Ectodermal cell (in vitro differentiated cells): ENCODE results near the gene EPB41L4B.
"Not testable (repeated sequence)": the region's sequence is repeated elsewhere in the genome, so short reads cannot be mapped to it uniquely, and the experiment has no call there.

ENCODE experiments used
- H3K27ac ChIP-seq: 2 replicates; pipeline ENCODE4 v1.7.0; 2013; ENCODE audit warnings: mild to moderate bottlenecking, low read depth, low read length; ENCODE audit not compliant: insufficient read depth, poor library complexity, severe bottlenecking
- H3K27me3 ChIP-seq: 2 replicates; pipeline ENCODE4 v1.7.0; 2013; ENCODE audit warnings: mild to moderate bottlenecking, low read length; ENCODE audit not compliant: insufficient read depth, control insufficient read depth, poor library complexity, severe bottlenecking
- H3K36me3 ChIP-seq: one replicate; pipeline ENCODE4 v1.7.0; 2013; ENCODE audit warnings: low read length; ENCODE audit not compliant: control insufficient read depth, insufficient read depth
- H3K4me1 ChIP-seq: one replicate; pipeline ENCODE4 v1.7.0; 2013; ENCODE audit warnings: low read length; ENCODE audit not compliant: control insufficient read depth, insufficient read depth
- H3K4me3 ChIP-seq: 2 replicates; pipeline ENCODE4 v1.7.0; 2013; ENCODE audit warnings: low read depth, low read length, control low read depth; ENCODE audit not compliant: insufficient read depth
- H3K9me3 ChIP-seq: 2 replicates; pipeline ENCODE4 v1.7.0; 2013; ENCODE audit warnings: mild to moderate bottlenecking, low read length, moderate library complexity; ENCODE audit not compliant: control insufficient read depth
- WGBS, 2 experiments: methylation state at CpG; one replicate each; pipeline ENCODE4 v1.1.7; 2013; ENCODE audit warnings: missing lambda C conversion rate in 2 of 2; 5-methylcytosine and 5-hydroxymethylcytosine counted together

EPB41L4B gene

GRCh38 chr9:109139851-109140250, 181.0 kb downstream of the EPB41L4B start:
- WGBS, 2 experiments, result 95 to 97% methylated on average over 1 of the region's 1 CpG
- H3K27me3 ChIP-seq, result no peaks in the 10 kb centered on the region

GRCh38 chr9:109138421-109138820, 182.4 kb downstream of the EPB41L4B start:
- H3K9me3 ChIP-seq, result no peaks in the 10 kb centered on the region
- H3K27ac ChIP-seq, result no peak overlapping the region
- no peak overlapping the region for H3K4me3 ChIP-seq
- H3K36me3 ChIP-seq, result no peaks in the 10 kb centered on the region
- WGBS, 2 experiments, result 87 to 94% methylated on average over 2 of the region's 2 CpGs
- no peaks in the 10 kb centered on the region for H3K27me3 ChIP-seq
- no peaks in the 10 kb centered on the region for H3K4me1 ChIP-seq

More at GRCh38 chr9:109139851-109140250, 181.0 kb downstream of the EPB41L4B start:
- Histone ChIP-seq H3K27ac (no peak overlapping the region), H3K36me3 (no peaks in the 10 kb centered on the region), H3K9me3 (no peaks in the 10 kb centered on the region), H3K4me1 (no peaks in the 10 kb centered on the region), H3K4me3 (no peak overlapping the region)

- Histone ChIP-seq H3K27ac (no peak overlapping the region), H3K27me3 (no peaks in the 10 kb centered on the region), H3K36me3 (no peaks in the 10 kb centered on the region), H3K4me1 (no peaks in the 10 kb centered on the region), H3K4me3 (no peak overlapping the region), H3K9me3 (no peaks in the 10 kb centered on the region)
- WGBS, 2 experiments, result 96 to 98% methylated on average over 1 of the region's 1 CpG
Measured at GRCh38 chr9:109134167-109134578, 186.7 kb downstream of the EPB41L4B start.

GRCh38 chr9:109133533-109133932, 187.3 kb downstream of the EPB41L4B start:
- Histone ChIP-seq H3K27me3 (no peaks in the 10 kb centered on the region), H3K9me3 (no peaks in the 10 kb centered on the region), H3K4me1 (no peaks in the 10 kb centered on the region), H3K4me3 (no peak overlapping the region), H3K27ac (no peak overlapping the region), H3K36me3 (no peaks in the 10 kb centered on the region)
- 92% methylated on average over 1 of the region's 2 CpGs; no CpG with 5 or more reads in 1 of the 2 experiments for WGBS, 2 experiments

GRCh38 chr9:109132567-109133021, 188.3 kb downstream of the EPB41L4B start:
- no peaks in the 10 kb centered on the region for H3K36me3 ChIP-seq
- no peaks in the 10 kb centered on the region for H3K4me1 ChIP-seq
- no peaks in the 10 kb centered on the region for H3K27me3 ChIP-seq
- 89% methylated on average over 2 of the region's 2 CpGs for WGBS, 2 experiments
- H3K4me3 ChIP-seq, result no peak overlapping the region
- H3K27ac ChIP-seq, result no peak overlapping the region
- H3K9me3 ChIP-seq, result no peaks in the 10 kb centered on the region

- H3K27me3 ChIP-seq, result no peaks in the 10 kb centered on the region
- no peak overlapping the region for H3K4me3 ChIP-seq
- H3K9me3 ChIP-seq, result no peaks in the 10 kb centered on the region
- no peaks in the 10 kb centered on the region for H3K36me3 ChIP-seq
- H3K4me1 ChIP-seq, result no peaks in the 10 kb centered on the region
- H3K27ac ChIP-seq, result no peak overlapping the region
- WGBS, 2 experiments, result 91 to 93% methylated on average over 4 to 5 of the region's 6 CpGs
Measured at GRCh38 chr9:109129470-109130197, 191.2 kb downstream of the EPB41L4B start.

GRCh38 chr9:109126671-109127070, 194.2 kb downstream of the EPB41L4B start:
- not testable (repeated sequence) for H3K4me3 ChIP-seq, H3K4me1 ChIP-seq, H3K9me3 ChIP-seq, H3K36me3 ChIP-seq, H3K27ac ChIP-seq, H3K27me3 ChIP-seq
- WGBS, 2 experiments, result 87 to 89% methylated on average over 4 of the region's 4 CpGs

GRCh38 chr9:109124121-109124520, 196.7 kb downstream of the EPB41L4B start:
- Histone ChIP-seq H3K4me3 (no peak overlapping the region), H3K27ac (no peak overlapping the region), H3K36me3 (no peaks in the 10 kb centered on the region), H3K9me3 (no peaks in the 10 kb centered on the region), H3K4me1 (peaks cover 4% of the 10 kb centered on the region), H3K27me3 (no peaks in the 10 kb centered on the region)
- WGBS, 2 experiments, result 92 to 94% methylated on average over 2 of the region's 2 CpGs

- H3K27ac ChIP-seq, result no peak overlapping the region
- H3K4me1 ChIP-seq, result peaks cover 9% of the 10 kb centered on the region
- 93 to 94% methylated on average over 12 of the region's 12 CpGs for WGBS, 2 experiments
- H3K36me3 ChIP-seq, result no peaks in the 10 kb centered on the region
- no peak overlapping the region for H3K4me3 ChIP-seq
- no peaks in the 10 kb centered on the region for H3K9me3 ChIP-seq
- no peaks in the 10 kb centered on the region for H3K27me3 ChIP-seq
Measured at GRCh38 chr9:109122726-109123621, 197.9 kb downstream of the EPB41L4B start.
